Esophagus squamous epithelium (tissue), 4 donors: ENCODE measurements around the gene SMIM35.

ENCODE experiments used
- POLR2A ChIP-seq, 4 donors: fragments of 450-650 bp; IDR thresholded peaks; one replicate each; pipeline ENCODE4 v1.6.1; 2017; ENCODE audit warnings: antibody characterized with exemption in 4 of 4, mild to moderate bottlenecking in 4 of 4, moderate library complexity in 3 of 4
- TF ChIP-seq, protein P1 (sequence below), 6 experiments: fragments of 450-650 bp in 4 of 6; fragments of 200-600 bp in 2 of 6; sonication (generic) in 2 of 6; IDR thresholded peaks; one replicate each; pipeline ENCODE4 v1.5.1; 2016 to 2019; ENCODE audit warnings: antibody characterized with exemption in 6 of 6, mild to moderate bottlenecking in 4 of 6, moderate library complexity in 4 of 6

DNA sequence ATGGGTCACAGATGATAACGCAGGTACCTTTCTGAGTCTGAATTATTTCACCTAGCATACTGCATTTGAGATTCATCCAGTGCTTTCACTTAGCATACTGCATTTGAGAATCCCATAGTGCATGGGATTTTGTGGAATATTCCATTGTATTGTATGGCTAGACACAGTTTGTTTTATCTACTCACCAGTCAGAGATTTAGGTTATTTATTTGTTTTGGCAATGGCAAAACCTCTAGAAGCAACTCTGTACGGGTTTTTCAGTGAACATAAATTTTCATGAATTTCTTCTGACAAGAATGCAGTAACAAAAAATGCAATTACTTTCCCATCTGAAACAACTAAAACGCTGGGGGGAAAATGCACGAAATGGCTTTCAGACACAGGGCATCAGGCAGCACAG is 41.5 kb upstream of the SMIM35 start:
- TF ChIP-seq, protein P1, sequence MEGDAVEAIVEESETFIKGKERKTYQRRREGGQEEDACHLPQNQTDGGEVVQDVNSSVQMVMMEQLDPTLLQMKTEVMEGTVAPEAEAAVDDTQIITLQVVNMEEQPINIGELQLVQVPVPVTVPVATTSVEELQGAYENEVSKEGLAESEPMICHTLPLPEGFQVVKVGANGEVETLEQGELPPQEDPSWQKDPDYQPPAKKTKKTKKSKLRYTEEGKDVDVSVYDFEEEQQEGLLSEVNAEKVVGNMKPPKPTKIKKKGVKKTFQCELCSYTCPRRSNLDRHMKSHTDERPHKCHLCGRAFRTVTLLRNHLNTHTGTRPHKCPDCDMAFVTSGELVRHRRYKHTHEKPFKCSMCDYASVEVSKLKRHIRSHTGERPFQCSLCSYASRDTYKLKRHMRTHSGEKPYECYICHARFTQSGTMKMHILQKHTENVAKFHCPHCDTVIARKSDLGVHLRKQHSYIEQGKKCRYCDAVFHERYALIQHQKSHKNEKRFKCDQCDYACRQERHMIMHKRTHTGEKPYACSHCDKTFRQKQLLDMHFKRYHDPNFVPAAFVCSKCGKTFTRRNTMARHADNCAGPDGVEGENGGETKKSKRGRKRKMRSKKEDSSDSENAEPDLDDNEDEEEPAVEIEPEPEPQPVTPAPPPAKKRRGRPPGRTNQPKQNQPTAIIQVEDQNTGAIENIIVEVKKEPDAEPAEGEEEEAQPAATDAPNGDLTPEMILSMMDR (IDR thresholded peaks at IDR 0.05), result no peak
- no peak for TF ChIP-seq POLR2A (IDR thresholded peaks at IDR 0.05)
